DMS 273 treated with DMSO at 0.1 percent for 48 hours (cell line): ENCODE results near the gene PRKG1.
"Not testable (repeated sequence)": the region's sequence is repeated elsewhere in the genome, so short reads cannot be mapped to it uniquely, and the experiment has no call there.

Experiments
- DNase-seq: peaks from one replicate; lab custom pipeline; 2025; lab: John Stamatoyannopoulos, UW

Gene PRKG1

GRCh38 chr10:51270936-51271530 lies 196.7 kb downstream of the PRKG1 start:
- no peak for DNase-seq

- not testable (repeated sequence) for DNase-seq
These were observed 197.8 kb downstream of the PRKG1 start for GRCh38 chr10:51272099-51272498.

GRCh38 chr10:51272555-51272954 lies 198.3 kb downstream of the PRKG1 start:
- no peak for DNase-seq

- no peak for DNase-seq
These were observed 199.3 kb downstream of the PRKG1 start for GRCh38 chr10:51273574-51273973.

GRCh38 chr10:51276097-51276496 lies 201.8 kb downstream of the PRKG1 start:
- not testable (repeated sequence) for DNase-seq

DNA sequence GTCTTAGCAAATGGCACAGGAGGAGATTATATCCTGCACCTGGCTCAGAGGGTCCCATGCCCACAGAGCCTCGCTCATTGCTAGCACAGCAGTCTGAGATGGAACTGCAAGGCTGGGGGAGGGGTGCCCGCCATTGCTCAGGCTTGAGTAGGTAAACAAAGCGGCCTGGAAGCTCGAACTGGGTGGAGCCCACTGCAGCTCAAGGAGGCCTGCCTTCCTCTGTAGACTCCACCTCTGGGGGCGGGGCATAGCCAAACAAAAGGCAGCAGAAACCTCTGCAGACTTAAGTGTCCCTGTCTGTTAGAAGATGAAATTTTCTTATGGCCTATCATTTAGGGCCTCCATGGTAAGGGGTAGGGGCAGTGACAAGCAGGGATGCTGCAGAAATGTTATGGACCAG lies 207.1 kb downstream of the PRKG1 start:
- DNase-seq = not testable (repeated sequence)

- no peak for DNase-seq
These were observed 211.3 kb downstream of the PRKG1 start for GRCh38 chr10:51285601-51286000.

GRCh38 chr10:51288511-51288910 lies 214.2 kb downstream of the PRKG1 start:
- no peak for DNase-seq

DNA sequence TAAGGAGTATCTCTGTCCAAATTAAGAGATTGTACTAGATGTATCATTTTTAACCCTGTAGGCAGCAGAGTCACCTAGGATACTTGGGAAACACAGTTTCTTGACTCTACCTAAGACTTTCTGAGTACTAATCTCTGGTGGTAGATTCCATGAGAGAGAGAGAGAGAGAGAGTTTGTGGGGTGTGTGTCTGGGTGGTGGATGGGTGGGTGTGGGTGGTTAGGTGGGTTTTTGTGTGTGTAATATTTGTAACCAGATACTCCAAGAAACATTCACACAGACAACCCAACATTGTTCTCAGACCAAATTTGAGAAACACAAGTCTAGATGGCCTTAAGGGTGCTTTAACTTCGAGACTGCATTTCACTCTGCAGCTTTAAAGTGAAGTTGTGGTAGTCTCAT lies 215.2 kb downstream of the PRKG1 start:
- DNase-seq = no peak

DNA sequence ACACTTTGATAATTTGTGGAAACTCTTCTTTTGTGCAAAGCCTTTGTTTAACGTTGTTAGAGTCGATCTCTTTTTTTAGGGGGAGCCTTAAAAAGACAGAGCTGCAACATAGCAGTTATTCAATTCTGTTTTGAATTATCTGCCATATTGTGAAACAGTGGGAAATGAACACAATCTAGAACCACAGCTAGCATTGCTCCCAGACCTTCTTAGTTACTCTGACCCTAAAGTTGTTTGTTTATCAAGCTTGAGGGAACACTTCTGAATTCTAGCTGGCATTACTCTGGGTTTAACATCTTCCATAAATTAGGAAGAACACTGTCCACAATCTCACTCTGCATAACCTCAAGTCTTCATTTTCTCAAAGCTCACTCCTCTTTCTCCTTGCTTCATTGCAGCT lies 217.7 kb downstream of the PRKG1 start:
- DNase-seq = no peak

DNA sequence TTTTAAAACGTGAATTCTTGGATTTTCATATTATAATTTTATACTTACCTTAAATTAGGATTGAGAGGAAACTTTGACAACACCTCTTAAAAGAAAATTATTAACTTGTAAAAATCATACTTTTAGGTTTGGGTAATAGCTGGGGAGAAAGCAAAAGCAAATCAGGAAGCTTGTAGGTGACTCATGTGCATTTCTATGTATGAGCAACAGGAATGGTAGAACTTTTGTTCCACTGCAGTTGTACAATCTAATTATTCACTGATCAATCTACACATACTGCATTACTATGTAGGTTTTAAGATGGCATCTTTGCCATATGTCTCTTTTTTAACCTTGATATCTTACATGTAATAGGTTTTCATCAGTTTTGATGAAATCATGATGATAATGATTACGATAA lies 223.2 kb downstream of the PRKG1 start:
- DNase-seq = no peak

- DNase-seq = peak; percentile 59
These were observed 226.5 kb downstream of the PRKG1 start for GRCh38 chr10:51300617-51301304.

DNA sequence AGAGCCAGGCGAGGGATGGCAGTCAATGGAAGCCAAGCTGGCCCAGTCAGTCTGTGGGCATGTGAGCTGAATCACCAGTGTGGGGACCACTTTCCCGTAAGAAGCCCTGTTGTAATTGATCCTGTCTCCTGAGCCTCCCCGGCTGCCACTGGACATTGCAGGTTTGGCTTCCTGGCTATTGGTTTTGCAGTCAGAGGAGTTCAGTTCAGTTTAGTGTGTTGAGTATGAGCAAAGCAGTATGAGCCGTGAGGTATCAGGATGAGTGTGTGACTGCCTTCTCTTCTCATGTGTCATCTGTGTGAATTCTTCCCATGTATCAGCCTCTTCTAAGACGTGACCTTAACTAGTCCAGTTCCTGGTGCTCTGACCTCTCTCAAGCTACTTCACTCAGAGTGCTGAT lies 227.4 kb downstream of the PRKG1 start:
- no peak for DNase-seq

GRCh38 chr10:51302316-51302715 lies 228.0 kb downstream of the PRKG1 start:
- no peak for DNase-seq

- DNase-seq = no peak
These were observed 233.8 kb downstream of the PRKG1 start for GRCh38 chr10:51308116-51308515.

DNA sequence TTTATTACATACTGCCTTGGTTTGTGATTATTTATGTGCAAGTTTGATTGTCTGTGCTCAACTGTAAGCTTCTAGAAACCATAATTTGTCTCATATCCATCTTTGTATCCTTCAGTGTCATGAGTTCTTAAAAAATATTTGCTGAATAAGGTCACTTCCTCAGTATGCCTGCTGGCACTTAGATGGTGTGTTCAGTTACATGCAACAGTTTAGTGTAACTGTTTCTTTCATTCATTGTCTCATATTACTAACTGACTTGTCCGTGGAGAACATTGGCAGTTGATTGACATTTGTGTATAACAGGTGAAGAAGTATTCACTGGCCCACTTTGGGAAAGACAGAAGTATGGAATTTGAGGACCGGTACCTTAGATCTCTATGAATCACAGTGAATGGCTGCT lies 236.9 kb downstream of the PRKG1 start:
- no peak for DNase-seq

DNA sequence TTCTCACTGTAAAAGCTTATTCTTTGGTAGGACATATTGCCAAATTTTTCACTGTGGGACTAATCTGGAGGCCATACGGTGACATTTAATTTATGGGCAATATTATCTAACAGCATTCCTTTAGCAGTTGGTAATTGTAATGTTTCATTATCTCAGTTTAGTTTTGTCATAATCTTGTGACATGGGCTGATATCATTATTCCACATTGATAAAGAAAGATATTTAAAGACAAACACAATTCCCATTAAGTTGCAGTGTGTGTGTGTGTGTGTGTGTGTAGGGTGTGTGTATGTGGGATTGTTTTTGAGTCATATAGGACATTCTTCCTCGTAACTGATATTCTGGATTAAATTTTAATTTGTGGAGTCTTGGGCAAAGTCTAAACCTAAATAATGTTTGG lies 238.5 kb downstream of the PRKG1 start:
- DNase-seq = no peak

DNA sequence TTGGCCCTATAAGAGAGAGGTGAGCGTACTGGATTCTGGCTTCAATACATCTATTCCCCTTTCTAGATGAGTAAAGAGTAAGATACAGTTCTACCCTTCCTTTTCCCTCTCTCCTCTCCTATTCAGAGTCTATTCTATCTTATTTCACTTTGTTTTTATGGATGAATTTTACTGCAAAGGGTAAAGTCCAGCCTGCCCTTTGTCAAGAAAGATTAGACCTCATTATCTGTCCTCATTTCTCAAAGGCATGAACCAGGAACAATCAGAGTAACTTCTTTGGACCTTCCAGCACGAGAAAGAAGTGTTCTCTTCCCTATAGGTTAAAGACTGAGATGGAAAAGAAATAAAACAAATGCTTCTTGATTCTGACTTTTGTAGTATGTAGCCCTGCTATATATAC lies 239.0 kb downstream of the PRKG1 start:
- no peak for DNase-seq

DNA sequence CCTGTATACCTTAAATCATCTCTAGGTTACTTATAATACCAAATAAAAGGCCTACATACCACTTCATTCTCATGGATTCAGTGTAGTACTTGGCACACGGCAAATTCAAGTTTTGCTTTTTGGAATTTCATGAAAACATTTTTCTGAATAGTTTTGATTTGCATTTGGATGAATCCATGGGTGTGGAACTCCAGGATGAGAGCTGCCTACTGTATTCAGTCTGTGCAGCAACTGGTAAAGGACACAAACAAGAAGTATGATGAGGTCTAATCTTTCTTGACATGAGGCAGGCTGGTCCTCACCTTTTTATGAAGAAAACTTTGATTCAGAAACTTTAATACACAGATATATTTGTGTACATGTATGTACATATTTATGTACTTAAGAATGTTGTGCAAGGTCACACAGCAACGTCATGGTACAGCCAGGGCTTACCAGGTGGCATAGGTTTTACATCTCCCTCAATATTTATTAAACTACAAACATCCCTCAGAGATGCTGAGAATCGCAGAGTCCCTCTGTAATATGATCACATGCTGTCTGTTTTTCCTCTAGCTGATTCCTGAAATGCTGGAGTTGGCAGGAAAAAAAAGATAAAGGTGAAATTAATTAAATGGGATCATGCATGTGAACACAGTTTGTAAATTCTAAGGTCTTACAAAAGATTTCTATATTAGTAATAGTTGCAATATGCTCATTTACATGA lies 239.6 kb downstream of the PRKG1 start:
- DNase-seq = no peak

DNA sequence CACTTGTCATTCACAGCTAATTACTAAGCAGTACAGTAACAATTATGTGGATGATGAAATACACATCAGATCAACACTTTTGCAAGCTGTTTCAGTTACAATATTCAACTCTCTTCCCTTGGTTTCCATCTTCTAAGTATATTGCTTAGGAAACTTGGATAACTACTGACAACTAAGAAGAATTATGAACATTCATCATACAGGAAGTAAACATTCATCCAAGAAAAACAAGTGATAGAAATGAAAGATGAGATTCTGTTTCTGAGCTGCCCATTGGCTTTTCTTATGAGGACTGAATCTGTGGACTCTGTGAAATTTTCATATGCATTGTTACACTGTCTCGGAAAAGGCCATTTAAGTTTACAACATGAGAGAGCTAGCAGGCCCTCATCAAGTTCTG lies 240.2 kb downstream of the PRKG1 start:
- no peak for DNase-seq

GRCh38 chr10:51318399-51319172 lies 244.3 kb downstream of the PRKG1 start:
- DNase-seq = no peak

GRCh38 chr10:51319173-51319435 lies 244.8 kb downstream of the PRKG1 start:
- no peak for DNase-seq

DNA sequence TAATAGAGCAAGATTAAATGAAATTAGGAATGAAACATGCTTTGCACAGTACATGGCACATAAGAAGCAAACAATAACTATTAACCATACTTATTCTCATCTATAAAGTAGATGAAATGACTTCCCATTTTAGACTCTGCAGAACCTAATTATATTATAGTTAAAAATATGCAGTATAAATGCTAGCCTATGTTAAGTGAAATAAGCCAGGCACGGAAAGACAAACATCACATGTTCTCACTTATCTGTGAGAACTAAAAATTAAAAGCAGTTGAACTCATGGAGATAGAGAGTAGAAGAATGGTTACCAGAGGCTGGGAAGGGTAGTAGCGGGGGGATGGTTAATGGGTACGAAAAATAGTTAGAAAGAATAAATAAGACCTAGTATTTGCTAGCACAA lies 247.0 kb downstream of the PRKG1 start:
- DNase-seq = no peak
